ENCODE data around the gene SMO.
"Not testable (repeated sequence)": the region's sequence is repeated elsewhere in the genome, so short reads cannot be mapped to it uniquely, and the experiment has no call there.

SMO gene

DNA sequence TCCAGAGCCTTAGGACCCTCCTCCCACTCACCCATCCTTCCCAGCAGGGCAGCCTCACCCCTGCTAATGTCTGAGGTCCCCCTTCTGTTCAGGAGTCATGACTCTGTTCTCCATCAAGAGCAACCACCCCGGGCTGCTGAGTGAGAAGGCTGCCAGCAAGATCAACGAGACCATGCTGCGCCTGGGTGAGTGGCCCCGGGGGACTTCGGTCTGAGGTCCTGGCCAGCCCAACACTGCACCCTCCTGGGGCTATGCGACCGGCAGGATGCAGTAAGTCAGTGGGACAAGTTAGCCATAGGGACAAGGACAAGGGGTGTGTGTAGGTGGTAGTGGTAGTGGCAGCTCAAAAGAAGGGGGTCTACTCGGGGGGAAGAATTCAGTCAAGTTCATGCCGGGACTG is 20.2 kb downstream of the SMO start:
- no peak for DNase-seq (ENCODE audit: low spot score)

- no peak for DNase-seq (ENCODE audit: low spot score)
These were observed 20.9 kb downstream of the SMO start for GRCh38 chr7:129209067-129209926.

DNA sequence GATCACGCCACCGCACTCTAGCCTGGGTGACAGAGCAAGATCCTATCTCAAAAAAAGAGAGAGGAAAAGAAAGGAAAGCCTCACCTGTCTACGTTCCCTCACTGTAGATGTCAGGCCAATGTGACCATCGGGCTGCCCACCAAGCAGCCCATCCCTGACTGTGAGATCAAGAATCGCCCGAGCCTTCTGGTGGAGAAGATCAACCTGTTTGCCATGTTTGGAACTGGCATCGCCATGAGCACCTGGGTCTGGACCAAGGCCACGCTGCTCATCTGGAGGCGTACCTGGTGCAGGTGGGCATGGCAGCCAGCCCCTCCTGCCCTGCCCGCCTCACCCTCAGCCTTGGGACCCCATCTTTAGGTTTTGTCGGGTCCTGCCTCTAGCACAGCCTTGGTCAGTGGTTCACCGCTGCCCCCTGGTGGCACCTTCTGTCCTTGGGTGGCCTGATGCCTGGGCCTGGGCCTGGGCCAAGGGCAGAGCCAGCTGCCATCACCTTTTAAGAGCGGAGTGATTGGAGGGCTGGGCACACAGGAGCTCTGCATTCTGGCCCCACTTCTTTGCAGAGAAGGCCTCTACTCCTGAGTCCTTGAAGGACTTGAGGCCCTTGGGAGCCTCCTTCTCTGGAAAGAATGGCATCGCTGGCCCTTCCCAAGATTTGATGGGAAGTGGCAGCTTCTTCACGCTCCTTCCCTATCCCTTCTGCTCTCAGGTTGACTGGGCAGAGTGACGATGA is 22.0 kb downstream of the SMO start:
- DNase-seq (ENCODE audit: low spot score), result peak; percentile 43

DNA sequence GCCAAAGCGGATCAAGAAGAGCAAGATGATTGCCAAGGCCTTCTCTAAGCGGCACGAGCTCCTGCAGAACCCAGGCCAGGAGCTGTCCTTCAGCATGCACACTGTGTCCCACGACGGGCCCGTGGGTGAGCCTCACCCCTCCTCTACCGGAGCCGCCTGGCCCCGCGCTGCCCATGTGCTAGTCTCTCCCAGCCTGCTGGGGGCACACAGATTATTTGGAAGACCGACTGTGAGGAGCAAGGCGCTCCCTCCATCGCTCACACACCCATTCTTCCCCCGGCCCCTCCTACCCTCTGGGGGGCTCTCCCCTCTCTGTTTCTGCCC is 22.5 kb downstream of the SMO start:
- DNase-seq (ENCODE audit: low spot score), result no peak

GRCh38 chr7:129212126-129212525 is 23.7 kb downstream of the SMO start:
- DNase-seq (ENCODE audit: low spot score), result no peak

DNA sequence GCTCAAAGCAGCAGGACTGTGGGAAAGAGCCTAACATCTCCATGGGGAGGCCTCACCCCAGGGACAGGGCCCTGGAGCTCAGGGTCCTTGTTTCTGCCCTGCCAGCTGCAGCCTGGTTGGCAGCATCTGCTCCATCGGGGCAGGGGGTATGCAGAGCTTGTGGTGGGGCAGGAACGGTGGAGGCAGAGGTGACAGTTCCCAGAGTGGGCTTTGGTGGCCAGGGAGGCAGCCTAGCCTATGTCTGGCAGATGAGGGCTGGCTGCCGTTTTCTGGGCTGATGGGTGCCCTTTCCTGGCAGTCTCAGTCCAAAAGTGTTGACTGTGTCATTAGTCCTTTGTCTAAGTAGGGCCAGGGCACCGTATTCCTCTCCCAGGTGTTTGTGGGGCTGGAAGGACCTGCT is 24.2 kb downstream of the SMO start:
- DNase-seq (ENCODE audit: low spot score), result no peak

DNA sequence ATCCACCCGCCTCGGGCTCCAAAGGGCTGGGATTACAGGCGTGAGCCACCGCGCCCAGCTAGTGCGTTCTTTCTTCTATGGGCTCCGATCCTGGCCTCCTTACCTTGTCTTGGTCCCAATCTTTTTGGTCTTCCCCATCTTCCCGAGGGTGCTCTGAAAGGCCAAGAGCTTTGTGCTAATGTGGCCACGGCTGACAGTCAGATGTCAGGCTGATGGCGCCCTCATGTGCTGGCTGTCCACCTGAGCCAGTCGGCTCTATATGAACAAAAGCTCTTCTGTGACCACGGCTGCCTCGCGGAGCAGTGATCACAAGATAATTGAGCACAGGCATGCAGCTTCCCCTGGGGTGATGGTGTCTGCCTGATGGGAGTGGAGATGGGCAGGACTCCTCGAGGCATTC is 25.4 kb downstream of the SMO start:
- peak; percentile 72 for DNase-seq (ENCODE audit: low spot score)

DNA sequence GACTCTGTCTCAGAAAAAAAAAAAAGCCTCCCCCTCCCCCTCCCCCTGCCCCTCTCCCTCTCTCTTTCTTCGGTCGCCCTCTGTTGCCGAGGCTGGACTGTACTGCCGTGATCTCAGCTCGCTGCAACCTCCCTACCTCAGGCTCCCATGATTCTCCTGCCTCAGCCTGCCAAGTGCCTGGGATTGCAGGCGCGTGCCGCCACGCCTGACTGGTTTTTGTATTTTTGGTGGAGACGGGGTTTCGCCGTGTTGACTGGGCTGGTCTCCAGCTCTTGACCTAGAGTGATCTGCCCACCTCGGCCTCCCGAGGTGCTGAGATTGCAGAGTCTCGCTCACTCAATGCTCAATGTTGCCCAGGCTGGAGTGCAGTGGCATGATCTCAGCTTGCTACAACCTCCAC is 27.3 kb downstream of the SMO start:
- DNase-seq (ENCODE audit: low spot score), result not testable (repeated sequence)

DNA sequence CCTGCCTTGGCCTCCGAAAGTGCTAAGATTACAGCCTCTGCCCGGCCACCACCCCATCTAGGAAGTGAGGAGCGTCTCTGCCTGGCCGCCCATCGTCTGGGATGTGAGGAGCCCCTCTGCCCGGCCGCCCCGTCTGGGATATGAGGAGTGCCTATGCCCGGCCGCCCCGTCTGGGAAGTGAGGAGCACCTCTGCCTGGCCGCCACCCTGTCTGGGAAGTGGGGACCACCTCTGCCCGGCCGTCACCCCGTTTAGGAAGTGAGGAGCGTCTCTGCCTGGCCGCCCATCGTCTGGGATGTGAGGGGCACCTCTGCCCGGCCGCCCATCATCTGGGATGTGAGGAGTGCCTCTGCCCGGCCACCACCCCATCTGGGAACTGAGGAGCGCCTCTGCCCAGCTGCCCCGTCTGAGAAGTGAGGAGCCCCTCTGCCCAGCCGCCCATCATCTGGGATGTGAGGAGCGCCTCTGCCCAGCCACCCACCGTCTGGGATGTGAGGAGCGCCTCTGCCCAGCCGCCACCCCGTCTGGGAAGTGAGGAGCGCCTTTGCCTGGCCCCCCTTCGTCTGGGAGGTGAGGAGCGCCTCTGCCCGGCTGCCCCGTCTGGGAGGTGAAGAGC is 27.8 kb downstream of the SMO start:
- not testable (repeated sequence) for DNase-seq (ENCODE audit: low spot score)

DNA sequence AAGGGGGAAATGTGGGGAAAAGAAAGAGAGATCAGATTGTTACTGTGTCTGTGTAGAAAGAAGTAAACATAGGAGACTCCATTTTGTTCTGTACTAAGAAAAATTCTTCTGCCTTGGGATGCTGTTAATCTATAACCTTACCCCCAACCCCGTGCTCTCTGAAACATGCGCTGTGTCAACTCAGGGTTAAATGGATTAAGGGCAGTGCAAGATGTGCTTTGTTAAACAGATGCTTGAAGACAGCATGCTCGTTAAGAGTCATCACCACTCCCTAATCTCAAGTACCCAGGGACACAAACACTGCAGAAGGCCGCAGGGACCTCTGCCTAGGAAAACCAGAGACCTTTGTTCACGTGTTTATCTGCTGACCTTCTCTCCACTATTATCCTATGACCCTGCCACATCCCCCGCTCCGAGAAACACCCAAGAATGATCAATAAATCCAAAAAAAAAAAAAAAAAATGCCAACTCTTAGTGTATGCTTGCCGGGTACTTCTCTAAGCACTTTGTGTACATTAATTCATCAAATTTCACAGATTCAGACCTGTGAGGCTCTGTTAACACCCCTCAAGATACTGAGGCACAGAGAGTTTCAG is 28.5 kb downstream of the SMO start:
- DNase-seq (ENCODE audit: low spot score), result not testable (repeated sequence)

DNA sequence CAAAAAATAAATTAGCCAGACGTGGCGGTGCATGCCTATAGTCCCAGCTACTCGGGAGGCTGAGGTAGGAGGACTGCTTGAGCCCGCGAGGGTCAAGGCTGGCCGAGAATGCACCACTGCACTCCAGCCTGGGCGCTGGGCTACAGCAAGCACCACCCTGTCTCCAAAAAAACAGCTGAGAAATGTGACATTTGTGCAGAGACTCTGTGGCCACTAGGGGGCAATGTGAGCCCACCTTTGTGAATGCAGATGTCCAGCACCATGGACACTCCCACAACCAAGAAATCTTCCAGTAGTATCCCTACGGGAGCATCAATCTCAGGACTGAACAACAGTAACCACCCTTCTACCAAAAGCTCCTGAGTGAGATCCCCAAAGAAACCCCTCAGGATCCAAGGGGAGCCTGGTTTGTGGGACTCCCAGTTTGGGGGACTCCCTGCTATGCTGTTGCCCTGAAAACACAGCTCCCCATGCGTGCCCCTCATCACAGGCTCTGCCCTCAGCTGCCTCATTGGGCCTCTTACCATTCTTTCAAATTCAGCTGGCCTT is 30.2 kb downstream of the SMO start:
- DNase-seq (ENCODE audit: low spot score), result peak; percentile 89

GRCh38 chr7:129219166-129219565 is 30.7 kb downstream of the SMO start:
- not testable (repeated sequence) for DNase-seq (ENCODE audit: low spot score)

DNA sequence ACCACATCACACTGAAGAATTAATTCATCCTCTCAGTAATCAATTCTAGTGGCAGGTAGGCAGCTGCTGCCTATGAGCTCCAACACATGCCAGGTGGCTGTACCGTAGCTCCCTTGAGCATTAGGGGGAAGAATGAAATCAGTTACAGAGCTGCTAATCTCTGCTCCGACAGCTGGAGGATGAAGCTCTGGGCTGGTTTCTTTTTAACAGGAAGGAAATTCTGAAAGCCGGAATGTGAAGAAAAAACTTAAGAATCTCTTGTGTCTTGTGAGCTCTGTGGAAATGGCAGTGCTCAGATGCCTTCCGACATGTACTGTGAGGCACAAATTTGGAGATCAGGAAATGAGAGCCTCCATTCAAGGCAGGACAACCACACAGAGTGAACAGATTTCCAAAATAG is 33.6 kb downstream of the SMO start:
- no peak for DNase-seq (ENCODE audit: low spot score)

DNA sequence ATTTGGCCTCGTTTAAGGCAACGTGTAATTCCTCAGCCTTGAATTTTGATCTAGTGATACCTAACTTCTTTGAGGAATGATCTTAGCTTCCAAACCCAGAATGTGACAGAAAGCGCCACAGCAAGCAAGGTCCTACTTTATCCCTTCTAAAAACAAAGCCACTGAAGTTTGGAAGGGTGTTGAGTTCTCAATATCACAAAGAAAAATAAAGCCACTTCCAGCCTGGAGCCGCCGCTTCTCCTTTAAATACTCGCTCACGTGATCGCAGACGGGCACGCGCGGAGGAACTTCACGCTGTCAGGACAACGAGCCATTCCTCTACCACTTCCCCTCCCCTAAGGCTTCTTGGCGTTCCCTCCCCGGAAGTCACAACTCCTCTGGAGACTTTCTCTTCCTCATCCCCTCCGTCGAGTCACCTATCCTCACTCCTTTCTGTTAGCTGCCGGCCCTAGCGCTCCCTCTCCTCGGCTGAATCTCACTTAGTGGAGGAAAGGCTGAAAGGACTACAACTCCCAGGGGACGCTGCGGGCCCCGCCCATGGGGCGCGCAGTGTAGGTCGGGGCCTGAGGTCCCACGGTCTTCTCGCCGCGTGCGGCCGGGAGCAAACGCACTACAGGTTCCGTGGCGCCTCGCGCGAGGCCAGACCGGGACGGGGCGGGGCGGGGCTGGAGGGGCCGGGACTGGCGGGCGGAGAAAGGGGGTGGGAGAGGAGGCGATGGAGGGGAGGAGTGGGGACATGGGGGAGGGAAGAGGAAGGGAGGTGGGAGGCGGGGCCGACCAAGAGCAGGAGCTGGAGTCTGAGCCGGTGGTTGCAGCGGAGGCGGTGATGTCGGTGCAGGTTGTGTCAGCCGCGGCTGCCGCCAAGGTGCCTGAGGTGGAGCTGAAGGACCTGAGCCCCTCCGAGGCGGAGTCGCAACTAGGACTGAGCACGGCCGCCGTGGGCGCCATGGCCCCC is 36.1 kb downstream of the SMO start, which contains the start of gene AHCYL2:
Gene AHCYL2, plus strand, starts transcription at position 780 of the 955 bp plus-strand sequence.
- peak; percentile 99 for DNase-seq (ENCODE audit: low spot score)

- DNase-seq (ENCODE audit: low spot score), result peak; percentile 49
These were observed 36.9 kb downstream of the SMO start for GRCh38 chr7:129225206-129225930.

DNA sequence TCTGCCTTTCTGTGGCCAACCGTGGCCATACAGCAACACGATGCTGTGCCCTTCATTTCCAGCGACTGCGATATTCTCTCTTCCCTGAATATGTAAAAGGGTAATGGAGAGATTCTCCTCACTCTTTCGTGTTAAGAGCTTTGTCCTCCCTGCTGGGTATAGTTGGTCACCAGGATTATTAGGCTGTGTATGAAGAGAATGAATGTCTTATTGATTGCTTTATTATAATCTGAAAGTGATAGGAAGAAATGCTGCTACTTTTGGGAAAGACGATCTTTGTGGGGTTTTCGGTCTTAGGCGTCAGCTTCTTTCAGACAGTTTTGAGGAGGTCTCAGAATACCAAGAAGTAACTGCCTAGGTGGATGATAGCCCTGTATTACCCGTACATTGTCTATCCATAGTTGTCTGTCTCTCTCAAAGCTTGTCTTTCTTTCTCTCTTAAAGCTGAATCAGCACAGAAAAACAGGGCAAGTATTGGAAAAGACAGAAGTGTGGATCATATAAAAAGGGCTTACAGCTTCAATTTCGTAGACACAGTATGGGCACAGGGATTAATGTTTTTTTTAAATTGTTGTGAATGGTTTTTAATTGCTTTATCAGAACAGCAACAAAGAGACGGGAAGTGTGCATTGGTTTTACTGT is 37.6 kb downstream of the SMO start:
- DNase-seq (ENCODE audit: low spot score), result no peak

DNA sequence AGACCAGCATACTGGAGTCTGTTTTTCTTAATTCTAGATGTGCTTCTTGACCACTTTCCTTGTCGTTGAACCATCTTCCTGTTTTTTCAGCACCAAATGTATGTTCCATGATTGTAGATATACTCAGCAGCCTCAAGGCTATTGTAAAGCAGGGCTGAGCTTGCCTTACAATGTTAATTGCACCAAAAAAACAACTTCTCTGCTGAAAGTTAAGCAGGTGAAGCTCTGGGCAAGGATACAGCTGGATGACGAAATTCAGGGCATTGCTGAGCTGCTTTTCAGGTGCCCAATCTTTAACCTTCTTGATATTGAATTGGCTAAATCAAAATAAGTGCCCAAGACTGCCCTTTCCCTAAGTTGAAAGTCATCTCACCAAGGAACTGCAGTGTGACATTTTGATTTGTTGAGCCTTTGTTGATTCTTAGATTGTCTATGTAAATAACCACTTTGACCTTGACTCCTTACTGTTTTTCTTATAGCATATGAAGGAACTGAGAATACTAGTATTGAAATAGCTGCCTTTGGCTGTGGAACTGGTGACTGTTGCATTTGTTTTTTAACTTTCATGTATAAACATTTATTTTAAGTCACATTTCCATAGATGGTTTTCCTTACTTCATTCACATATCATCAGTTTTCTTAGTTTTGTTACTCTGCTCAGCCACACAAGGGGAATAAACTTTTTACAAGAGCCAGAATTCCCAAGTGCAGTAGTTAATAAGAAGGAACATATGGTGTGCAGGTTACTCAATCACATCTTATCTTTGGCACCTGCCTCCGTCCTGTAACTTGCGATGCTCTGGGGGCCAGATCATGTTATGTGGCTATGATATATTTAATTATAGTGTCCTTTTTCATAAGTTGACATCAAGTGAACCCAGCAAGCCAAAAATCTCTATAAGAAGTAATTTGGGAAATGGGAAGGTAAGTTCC is 39.5 kb downstream of the SMO start:
- no peak for DNase-seq (ENCODE audit: low spot score)

- no peak for DNase-seq (ENCODE audit: low spot score)
These were observed 40.2 kb downstream of the SMO start for GRCh38 chr7:129228633-129229032.
